Tibial artery (tissue), 4 donors: ENCODE results near the gene ERICH6.

ENCODE experiments used
- DNase-seq, 2 donors: peaks; one replicate each; pipeline ENCODE4 v3.0.0-alpha.2; 2019
- H3K27ac ChIP-seq, 2 donors: fragments of 200-600 bp; sonication (generic) in 1 of 2; 1 replicate in 1 of 2; 2 replicates in 1 of 2; pipeline ENCODE4 v1.5.1; 2018 to 2019; ENCODE audit warnings: mild to moderate bottlenecking in 1 of 2
- H3K27me3 ChIP-seq, 2 donors: fragments of 200-600 bp; sonication (generic) in 1 of 2; one replicate each; pipeline versions ENCODE4 v1.5.1 to v1.6.0; 2016 to 2019
- H3K36me3 ChIP-seq, 3 donors: fragments of 200-600 bp; sonication (generic) in 2 of 3; one replicate each; pipeline ENCODE4 v1.5.1; 2016 to 2019; ENCODE audit warnings: mild to moderate bottlenecking in 2 of 3
- H3K4me1 ChIP-seq, 4 donors: fragments of 200-600 bp; sonication (generic) in 2 of 4; 1 replicate in 3 of 4; 2 replicates in 1 of 4; pipeline ENCODE4 v1.5.1; 2016 to 2019
- H3K4me3 ChIP-seq, 2 donors: fragments of 200-600 bp; sonication (generic) in 1 of 2; 1 replicate in 1 of 2; 2 replicates in 1 of 2; pipeline ENCODE4 v1.5.1; 2018 to 2019; ENCODE audit warnings: mild to moderate bottlenecking in 2 of 2
- H3K9me3 ChIP-seq, 3 donors: fragments of 200-600 bp; sonication (generic) in 1 of 3; one replicate each; pipeline ENCODE4 v1.5.1; 2016 to 2019
- CTCF ChIP-seq, 2 experiments: fragments of 200-600 bp in 1 of 2; fragments of 450-650 bp in 1 of 2; IDR thresholded peaks; one replicate each; pipeline ENCODE4 v1.5.1; 2017 to 2019; ENCODE audit warnings: antibody characterized with exemption in 2 of 2, mild to moderate bottlenecking in 1 of 2, moderate library complexity in 1 of 2
- intact Hi-C: fragments of 100-400 bp; cut with DNase I; formaldehyde crosslinking; loops from one replicate; pipeline ENCODE4 v1.15.0; 2023; ENCODE audit warnings: low total_unique reads

ERICH6 gene

DNA sequence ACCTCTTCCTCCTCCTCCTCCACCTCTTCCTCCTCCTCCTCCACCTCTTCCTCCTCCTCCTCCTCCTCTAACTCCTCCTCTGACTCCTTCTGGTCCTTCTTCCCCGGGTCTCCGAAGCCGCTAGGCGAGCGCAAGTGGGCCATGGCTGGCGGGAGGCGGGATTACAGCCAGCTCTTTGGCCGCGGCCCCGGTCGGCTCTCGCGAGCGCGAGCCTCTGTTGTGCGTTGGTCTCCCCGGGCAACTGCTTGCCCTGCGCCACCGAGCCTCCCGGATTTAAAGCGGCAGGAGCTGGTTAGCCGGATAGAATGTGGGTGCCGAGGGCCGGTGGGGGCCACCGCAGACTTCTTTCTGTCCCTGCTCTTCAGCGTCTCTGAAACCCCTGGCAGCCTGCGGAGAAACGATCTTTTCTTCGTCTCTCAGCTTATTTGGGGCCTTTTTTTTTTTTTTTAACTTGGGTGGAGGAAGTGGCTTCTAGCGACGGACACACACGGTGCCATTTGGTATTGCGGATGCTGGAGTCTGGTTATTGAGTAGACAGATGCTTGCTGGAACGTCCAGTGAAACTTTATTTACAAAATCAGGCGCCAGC, at the start of gene ERICH6:
TSS of gene ERICH6 (minus strand) at position 165 of the 589 bp plus-strand sequence. CDS start at position 143, 22 bp downstream.
- peak within 1 kb of the TSS; percentile 56 to 67 for H3K4me3 ChIP-seq
- peak within 1 kb of the TSS; percentile 72 to 78 for H3K27ac ChIP-seq
- TF ChIP-seq CTCF (IDR thresholded peaks at IDR 0.05), result peak; percentile 11 to 16
- H3K4me1 ChIP-seq, result peaks cover 0 to 10% (median 7%) of the 10 kb centered on the region in 4 donors
- H3K27me3 ChIP-seq, result no peaks in the 10 kb centered on the region
- DNase-seq, result peak; percentile 90 to 95
- intact Hi-C loops, result no loop called here
- H3K36me3 ChIP-seq, result no peaks in the 10 kb centered on the region
- H3K9me3 ChIP-seq, result no peaks in the 10 kb centered on the region

DNA sequence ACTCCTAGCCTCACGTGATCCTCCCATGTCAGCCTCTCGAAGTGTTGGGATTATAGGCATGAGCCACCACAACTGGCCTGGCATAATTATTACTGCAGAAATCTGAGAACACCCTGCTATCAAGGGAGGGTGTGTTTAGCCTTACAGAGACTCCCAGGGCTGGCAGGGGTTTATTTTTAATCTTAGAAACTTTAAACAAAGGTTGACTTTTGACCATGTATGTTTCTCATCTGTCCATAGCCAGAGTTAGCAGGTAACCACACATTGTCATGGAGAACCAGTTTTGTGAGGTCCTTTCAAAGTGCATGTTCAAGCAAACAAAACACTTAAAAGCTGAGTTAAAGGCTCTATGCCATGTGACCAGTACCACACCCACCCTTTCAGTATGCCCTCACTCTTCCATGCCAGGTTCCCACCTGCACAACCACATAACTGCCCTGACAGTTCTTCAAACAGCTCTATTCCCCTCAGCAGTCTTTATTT, 48.1 kb upstream of the ERICH6 start:
- intact Hi-C loops, result no loop called here
- H3K36me3 ChIP-seq, result no peaks in the 10 kb centered on the region
- no peak overlapping the region for H3K4me3 ChIP-seq
- H3K4me1 ChIP-seq, result peaks cover 0 to 94% (median 40%) of the 10 kb centered on the region in 4 donors
- no peak overlapping the region for H3K27ac ChIP-seq
- no peaks in the 10 kb centered on the region for H3K27me3 ChIP-seq
- no peaks in the 10 kb centered on the region for H3K9me3 ChIP-seq
- no peak for TF ChIP-seq CTCF (IDR thresholded peaks at IDR 0.05)
- no peak for DNase-seq

DNA sequence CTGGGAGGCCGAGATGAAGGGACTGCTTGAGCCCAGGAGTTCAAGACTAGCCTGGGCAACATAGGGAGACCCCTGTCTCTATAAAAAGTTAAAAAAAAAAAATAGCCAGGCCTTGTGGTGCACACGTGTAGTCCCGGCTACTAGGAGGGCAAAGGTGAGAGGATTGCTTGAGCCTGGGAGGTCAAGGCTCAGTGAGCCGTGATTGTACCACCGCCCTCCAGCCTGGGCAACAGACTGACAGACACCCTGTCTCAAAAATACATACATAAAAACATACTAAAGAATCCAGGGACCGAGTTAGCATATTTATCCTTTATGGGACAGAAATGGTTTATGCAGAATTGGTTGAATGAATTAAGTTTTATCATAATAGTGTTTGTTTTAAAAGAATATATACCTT, 45.5 kb upstream of the ERICH6 start:
- no peak for TF ChIP-seq CTCF (IDR thresholded peaks at IDR 0.05)
- H3K36me3 ChIP-seq, result no peaks in the 10 kb centered on the region
- H3K27me3 ChIP-seq, result no peaks in the 10 kb centered on the region
- peak overlapping the region in 1 of 2 donors; percentile 52 for H3K27ac ChIP-seq
- peaks cover 0 to 95% (median 39%) of the 10 kb centered on the region in 4 donors for H3K4me1 ChIP-seq
- no peaks in the 10 kb centered on the region for H3K9me3 ChIP-seq
- H3K4me3 ChIP-seq, result no peak overlapping the region
- intact Hi-C loops, result no loop called here
- no peak for DNase-seq

- H3K4me3 ChIP-seq, result no peak overlapping the region
- H3K27ac ChIP-seq, result peak overlapping the region in 1 of 2 donors; percentile 52
- H3K4me1 ChIP-seq, result peaks cover 0 to 95% (median 45%) of the 10 kb centered on the region in 4 donors
- H3K27me3 ChIP-seq, result no peaks in the 10 kb centered on the region
- intact Hi-C loops, result no loop called here
- no peaks in the 10 kb centered on the region for H3K36me3 ChIP-seq
- no peak for TF ChIP-seq CTCF (IDR thresholded peaks at IDR 0.05)
- H3K9me3 ChIP-seq, result no peaks in the 10 kb centered on the region
- DNase-seq, result no peak
Measured at GRCh38 chr3:150748684-150749047, 44.9 kb upstream of the ERICH6 start.

DNA sequence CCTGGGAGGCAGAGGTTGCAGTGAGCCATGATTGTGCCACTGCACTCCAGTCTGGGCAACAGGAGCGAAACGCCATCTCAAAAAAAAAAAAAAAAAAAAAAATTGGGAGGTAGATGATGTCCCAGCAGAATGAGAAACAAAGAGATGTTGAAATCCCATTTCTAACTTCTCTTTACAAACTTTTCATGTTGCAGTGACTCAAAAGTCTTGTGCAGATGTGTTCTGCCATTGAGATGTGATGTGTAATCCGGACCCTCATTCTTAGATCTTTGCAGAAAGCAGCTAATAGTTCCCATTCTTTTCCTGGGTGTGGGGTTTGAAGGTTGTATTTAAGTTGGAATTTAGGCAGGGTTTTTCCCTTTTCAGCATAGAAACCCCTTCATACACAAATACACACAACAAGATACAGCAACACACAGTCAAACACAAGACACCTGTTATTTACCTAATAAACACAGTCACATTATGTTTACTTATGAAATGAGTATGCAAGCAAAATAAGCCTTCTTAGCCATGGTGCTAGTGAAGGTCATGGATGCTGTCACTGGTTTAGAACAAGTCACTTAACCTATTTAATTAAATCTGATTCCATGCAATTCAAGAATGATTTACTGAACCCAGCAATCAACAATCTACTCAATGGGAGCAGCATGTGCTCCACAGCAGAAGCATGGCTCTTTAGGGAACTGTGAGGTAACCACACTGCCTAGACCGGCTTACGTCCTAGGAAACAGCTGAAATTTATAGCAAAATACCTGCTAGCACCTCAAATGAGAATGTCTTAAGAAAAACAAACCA, 44.4 kb upstream of the ERICH6 start:
- no peak overlapping the region for H3K4me3 ChIP-seq
- peak overlapping the region in 1 of 2 donors; percentile 52 for H3K27ac ChIP-seq
- intact Hi-C loops, result no loop called here
- H3K4me1 ChIP-seq, result peaks cover 0 to 95% (median 46%) of the 10 kb centered on the region in 4 donors
- TF ChIP-seq CTCF (IDR thresholded peaks at IDR 0.05), result no peak
- H3K9me3 ChIP-seq, result no peaks in the 10 kb centered on the region
- H3K27me3 ChIP-seq, result no peaks in the 10 kb centered on the region
- no peaks in the 10 kb centered on the region for H3K36me3 ChIP-seq
- no peak for DNase-seq
